ENCODE data around the gene KAT6B. TPM values are rescaled to one million over a fixed set of nuclear protein-coding genes. Genes with fewer than 3 reads are reported as not detected.
"Not testable (repeated sequence)": the region's sequence is repeated elsewhere in the genome, so short reads cannot be mapped to it uniquely, and the experiment has no call there.

Gene KAT6B
- total RNA-seq, 2 experiments from 2014 or later, result 22.2 to 23.4 TPM

DNA sequence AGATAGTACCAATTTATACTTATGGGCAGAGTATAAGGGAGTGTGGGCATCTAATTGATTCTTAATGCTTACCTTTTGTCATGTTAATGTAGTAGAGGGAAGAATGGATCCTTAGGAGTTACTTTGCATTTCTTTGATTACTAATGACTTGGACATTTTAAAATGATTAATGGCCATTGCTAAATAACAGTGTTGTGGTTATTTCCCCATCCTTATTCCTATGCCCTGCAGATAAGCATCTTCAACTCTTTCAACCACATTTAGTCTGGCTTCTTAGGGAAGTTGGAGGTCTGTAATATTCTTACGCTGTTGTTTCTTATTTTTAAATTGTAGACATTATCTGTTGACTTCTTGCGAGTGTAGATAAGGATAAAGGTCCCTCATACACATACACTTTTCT lies 37.2 kb downstream of the KAT6B start:
- no peak overlapping the region for H3K4me3 Mint-ChIP-seq
- no peak overlapping the region for H3K27ac Mint-ChIP-seq
- H3K4me1 Mint-ChIP-seq, result peaks cover 26% of the 10 kb centered on the region
- H3K9me3 Mint-ChIP-seq, result no peaks in the 10 kb centered on the region
- H3K27me3 Mint-ChIP-seq, result no peaks in the 10 kb centered on the region
- DNase-seq, result no peak
- no peaks in the 10 kb centered on the region for H3K36me3 Mint-ChIP-seq

DNA sequence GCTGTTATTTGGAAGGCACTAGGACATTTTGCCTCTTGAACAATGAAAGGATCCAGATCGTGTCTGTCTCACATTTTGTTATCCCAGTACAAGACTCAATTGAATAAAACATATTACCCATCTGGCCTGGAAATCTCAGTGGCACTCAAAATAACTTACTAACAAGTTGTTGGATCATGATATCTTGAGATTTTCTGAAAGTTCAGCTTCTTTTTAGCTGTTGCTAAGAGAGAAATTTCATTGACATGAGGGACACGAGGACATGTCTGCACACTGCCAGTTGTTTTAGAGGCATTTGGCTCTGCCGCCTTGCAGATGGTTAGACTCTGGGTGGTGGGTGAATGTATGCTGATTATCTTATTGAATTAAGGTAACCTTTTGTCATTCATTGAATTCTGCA lies 41.0 kb downstream of the KAT6B start:
- H3K9me3 Mint-ChIP-seq, result no peaks in the 10 kb centered on the region
- no peak overlapping the region for H3K27ac Mint-ChIP-seq
- no peak overlapping the region for H3K4me3 Mint-ChIP-seq
- no peaks in the 10 kb centered on the region for H3K27me3 Mint-ChIP-seq
- peaks cover 41% of the 10 kb centered on the region for H3K4me1 Mint-ChIP-seq
- DNase-seq, result no peak
- H3K36me3 Mint-ChIP-seq, result no peaks in the 10 kb centered on the region

DNA sequence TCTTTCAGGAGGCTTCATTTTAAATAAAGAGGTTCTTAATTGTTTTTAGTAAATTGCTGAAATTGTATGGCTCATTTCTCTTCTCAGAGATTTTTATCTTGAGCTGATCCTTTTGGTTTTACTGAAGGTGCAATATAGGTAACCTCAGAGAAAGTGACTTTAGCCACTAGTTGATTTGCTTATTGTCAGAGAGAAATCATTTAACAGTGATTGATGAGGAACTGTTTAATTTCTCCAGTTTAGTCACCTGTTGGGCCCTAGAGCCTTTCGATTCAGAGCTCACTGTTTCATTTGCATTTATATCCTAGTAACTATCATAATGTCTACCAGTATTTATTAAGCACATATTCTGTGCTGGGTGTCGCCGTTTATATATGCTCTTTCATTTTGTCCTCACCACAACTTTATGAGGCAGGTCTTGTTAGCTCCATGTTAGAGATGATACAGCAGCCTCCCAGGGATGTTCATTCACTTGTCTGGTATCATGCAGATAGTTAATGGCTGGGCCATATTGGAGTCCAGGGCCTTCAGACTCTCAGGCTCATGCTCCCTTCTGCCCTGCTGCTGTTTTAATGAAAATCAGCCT lies 42.1 kb downstream of the KAT6B start:
- no peaks in the 10 kb centered on the region for H3K36me3 Mint-ChIP-seq
- H3K4me3 Mint-ChIP-seq, result no peak overlapping the region
- H3K9me3 Mint-ChIP-seq, result no peaks in the 10 kb centered on the region
- DNase-seq, result no peak
- peaks cover 46% of the 10 kb centered on the region for H3K4me1 Mint-ChIP-seq
- H3K27me3 Mint-ChIP-seq, result no peaks in the 10 kb centered on the region
- H3K27ac Mint-ChIP-seq, result no peak overlapping the region

GRCh38 chr10:74869635-74870034 lies 43.2 kb downstream of the KAT6B start:
- Mint-ChIP-seq H3K4me3 (no peak overlapping the region), H3K4me1 (peaks cover 57% of the 10 kb centered on the region), H3K27ac (no peak overlapping the region), H3K36me3 (no peaks in the 10 kb centered on the region), H3K27me3 (no peaks in the 10 kb centered on the region), H3K9me3 (no peaks in the 10 kb centered on the region)
- DNase-seq, result no peak

DNA sequence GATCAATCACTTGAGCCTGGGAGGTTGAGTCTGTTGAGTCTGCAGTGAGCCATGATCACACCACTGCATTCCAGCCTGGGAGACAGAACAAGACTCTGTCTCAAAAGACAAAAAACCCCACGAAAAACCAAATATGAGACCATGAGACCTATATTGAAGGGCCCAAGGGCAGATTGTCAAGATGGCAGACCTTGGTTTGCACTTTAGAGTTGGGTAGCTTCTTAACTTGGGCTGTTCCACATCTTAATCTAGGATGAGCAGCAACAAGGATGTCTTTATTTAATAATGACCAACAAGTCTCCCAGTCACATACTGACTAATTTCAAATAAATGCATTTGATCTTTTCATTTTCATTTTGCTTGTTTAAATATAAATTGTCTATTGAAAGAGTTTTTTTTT lies 43.8 kb downstream of the KAT6B start:
- no peaks in the 10 kb centered on the region for H3K9me3 Mint-ChIP-seq
- no peaks in the 10 kb centered on the region for H3K36me3 Mint-ChIP-seq
- no peak for DNase-seq
- H3K4me1 Mint-ChIP-seq, result peaks cover 60% of the 10 kb centered on the region
- no peak overlapping the region for H3K27ac Mint-ChIP-seq
- no peak overlapping the region for H3K4me3 Mint-ChIP-seq
- no peaks in the 10 kb centered on the region for H3K27me3 Mint-ChIP-seq

- no peaks in the 10 kb centered on the region for H3K27me3 Mint-ChIP-seq
These were observed 45.4 kb downstream of the KAT6B start for GRCh38 chr10:74871595-74872382.

GRCh38 chr10:74873803-74874454 lies 47.5 kb downstream of the KAT6B start:
- no peaks in the 10 kb centered on the region for H3K27me3 Mint-ChIP-seq
- H3K36me3 Mint-ChIP-seq, result no peaks in the 10 kb centered on the region
- H3K4me3 Mint-ChIP-seq, result no peak overlapping the region
- peaks cover 57% of the 10 kb centered on the region for H3K4me1 Mint-ChIP-seq
- H3K27ac Mint-ChIP-seq, result no peak overlapping the region
- no peak for DNase-seq
- no peaks in the 10 kb centered on the region for H3K9me3 Mint-ChIP-seq

More at GRCh38 chr10:74871595-74872382, 45.4 kb downstream of the KAT6B start:
- H3K4me3 Mint-ChIP-seq, result peak overlapping the region; percentile 58
- peaks cover 68% of the 10 kb centered on the region for H3K4me1 Mint-ChIP-seq
- H3K36me3 Mint-ChIP-seq, result no peaks in the 10 kb centered on the region
- H3K27ac Mint-ChIP-seq, result peak overlapping the region; percentile 77
- DNase-seq, result peak; percentile 5
- no peaks in the 10 kb centered on the region for H3K9me3 Mint-ChIP-seq

DNA sequence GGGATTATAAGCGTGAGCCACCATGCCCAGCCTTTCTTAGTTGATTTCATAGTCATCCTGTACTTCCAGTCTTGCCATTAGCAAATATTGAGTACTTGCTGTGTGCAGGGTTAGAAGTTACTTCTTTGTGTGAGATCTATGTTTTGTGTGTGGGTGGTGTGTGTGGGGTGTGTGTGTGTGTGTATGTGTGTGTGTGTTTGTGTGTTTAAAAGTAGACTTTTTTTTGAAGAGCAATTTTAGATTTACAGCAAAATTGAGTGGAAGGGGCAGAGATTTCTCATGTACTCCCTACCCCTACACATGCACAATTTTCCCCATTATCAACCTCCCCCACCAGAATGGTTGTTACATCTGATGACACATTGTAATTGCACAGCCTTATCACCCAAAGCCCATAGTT lies 48.2 kb downstream of the KAT6B start:
- H3K27ac Mint-ChIP-seq, result no peak overlapping the region
- H3K4me1 Mint-ChIP-seq, result peaks cover 57% of the 10 kb centered on the region
- H3K9me3 Mint-ChIP-seq, result no peaks in the 10 kb centered on the region
- H3K36me3 Mint-ChIP-seq, result peaks cover 2% of the 10 kb centered on the region
- no peak overlapping the region for H3K4me3 Mint-ChIP-seq
- no peaks in the 10 kb centered on the region for H3K27me3 Mint-ChIP-seq
- no peak for DNase-seq

DNA sequence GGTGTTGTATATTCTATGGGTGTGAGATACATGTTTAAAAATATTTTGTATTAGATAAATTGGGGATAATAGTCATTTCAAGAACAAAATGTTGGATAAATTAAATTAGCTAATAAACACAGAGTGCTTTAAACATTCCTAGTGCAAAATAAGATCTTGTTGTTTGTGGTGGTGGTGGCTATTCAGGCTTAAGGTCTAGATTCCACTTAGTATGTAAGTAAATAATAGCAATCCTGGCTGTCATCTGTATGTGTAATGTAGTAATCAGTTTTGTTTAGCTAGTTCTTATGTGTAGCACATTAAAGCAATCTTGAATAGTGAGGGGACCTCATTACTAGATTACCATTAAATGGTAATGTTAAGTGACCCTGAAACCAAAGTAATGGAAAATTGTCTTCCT lies 48.7 kb downstream of the KAT6B start:
- Mint-ChIP-seq H3K36me3 (peaks cover 4% of the 10 kb centered on the region), H3K9me3 (no peaks in the 10 kb centered on the region), H3K4me1 (peaks cover 57% of the 10 kb centered on the region), H3K4me3 (no peak overlapping the region), H3K27ac (no peak overlapping the region), H3K27me3 (no peaks in the 10 kb centered on the region)
- no peak for DNase-seq

- Mint-ChIP-seq H3K36me3 (peaks cover 4% of the 10 kb centered on the region), H3K9me3 (no peaks in the 10 kb centered on the region), H3K4me3 (no peak overlapping the region), H3K4me1 (peaks cover 51% of the 10 kb centered on the region), H3K27me3 (no peaks in the 10 kb centered on the region), H3K27ac (no peak overlapping the region)
- DNase-seq, result no peak
These were observed 49.6 kb downstream of the KAT6B start for GRCh38 chr10:74875966-74876365.

DNA sequence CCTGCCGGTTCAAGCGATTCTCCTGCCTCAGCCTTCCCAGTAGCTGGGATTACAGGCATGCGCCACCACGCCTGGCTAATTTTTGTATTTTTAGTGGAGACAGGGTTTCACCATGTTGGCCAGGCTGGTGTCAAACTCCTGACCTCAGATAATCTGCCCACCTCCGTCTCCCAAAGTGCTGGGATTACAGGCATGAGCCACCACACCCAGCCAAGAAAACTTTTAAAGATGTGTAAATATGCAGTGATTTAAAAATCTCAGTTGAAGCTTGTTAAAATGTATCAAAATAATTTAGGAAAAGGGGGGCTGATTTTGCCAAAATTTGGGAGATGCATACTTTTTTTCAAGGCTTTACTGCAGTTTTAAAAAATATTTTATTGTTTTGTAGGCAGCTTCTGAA lies 50.7 kb downstream of the KAT6B start:
- H3K36me3 Mint-ChIP-seq, H3K27me3 Mint-ChIP-seq: not testable (repeated sequence)

GRCh38 chr10:74877898-74878297 lies 51.5 kb downstream of the KAT6B start:
- peaks cover 4% of the 10 kb centered on the region for H3K36me3 Mint-ChIP-seq
- no peak for DNase-seq
- no peak overlapping the region for H3K27ac Mint-ChIP-seq
- H3K4me1 Mint-ChIP-seq, result peaks cover 38% of the 10 kb centered on the region
- H3K9me3 Mint-ChIP-seq, result no peaks in the 10 kb centered on the region
- H3K4me3 Mint-ChIP-seq, result no peak overlapping the region
- no peaks in the 10 kb centered on the region for H3K27me3 Mint-ChIP-seq

More for the DNA sequence above, 50.7 kb downstream of the KAT6B start:
- DNase-seq, H3K9me3 Mint-ChIP-seq, H3K4me3 Mint-ChIP-seq, H3K27ac Mint-ChIP-seq: not testable (repeated sequence)
- peaks cover 43% of the 10 kb centered on the region for H3K4me1 Mint-ChIP-seq

DNA sequence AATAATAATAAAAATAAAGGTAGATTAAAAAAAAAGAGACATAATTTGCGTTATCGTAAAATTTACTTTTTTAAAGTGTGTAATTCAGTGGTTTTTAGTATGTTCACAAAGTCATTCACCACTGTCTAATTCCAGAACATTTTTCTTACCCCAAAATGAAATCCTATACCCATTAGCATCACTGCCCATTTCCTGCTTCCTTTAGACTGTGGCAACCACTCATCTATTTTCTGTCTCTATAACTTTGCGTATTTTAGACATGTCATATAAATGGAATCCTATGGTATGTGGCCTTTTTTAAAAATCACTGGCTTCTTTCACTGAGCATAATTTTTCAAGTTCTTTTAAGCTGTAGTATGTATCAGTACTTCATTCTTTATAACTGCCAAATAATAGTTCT lies 53.6 kb downstream of the KAT6B start:
- no peak overlapping the region for H3K27ac Mint-ChIP-seq
- peaks cover 4% of the 10 kb centered on the region for H3K36me3 Mint-ChIP-seq
- no peaks in the 10 kb centered on the region for H3K27me3 Mint-ChIP-seq
- H3K9me3 Mint-ChIP-seq, result no peaks in the 10 kb centered on the region
- no peak overlapping the region for H3K4me3 Mint-ChIP-seq
- DNase-seq, result no peak
- peaks cover 32% of the 10 kb centered on the region for H3K4me1 Mint-ChIP-seq

- Mint-ChIP-seq H3K27ac (no peak overlapping the region), H3K9me3 (no peaks in the 10 kb centered on the region), H3K4me3 (no peak overlapping the region), H3K36me3 (peaks cover 4% of the 10 kb centered on the region), H3K27me3 (no peaks in the 10 kb centered on the region), H3K4me1 (peaks cover 30% of the 10 kb centered on the region)
- DNase-seq, result no peak
These were observed 55.0 kb downstream of the KAT6B start for GRCh38 chr10:74881253-74881884.

DNA sequence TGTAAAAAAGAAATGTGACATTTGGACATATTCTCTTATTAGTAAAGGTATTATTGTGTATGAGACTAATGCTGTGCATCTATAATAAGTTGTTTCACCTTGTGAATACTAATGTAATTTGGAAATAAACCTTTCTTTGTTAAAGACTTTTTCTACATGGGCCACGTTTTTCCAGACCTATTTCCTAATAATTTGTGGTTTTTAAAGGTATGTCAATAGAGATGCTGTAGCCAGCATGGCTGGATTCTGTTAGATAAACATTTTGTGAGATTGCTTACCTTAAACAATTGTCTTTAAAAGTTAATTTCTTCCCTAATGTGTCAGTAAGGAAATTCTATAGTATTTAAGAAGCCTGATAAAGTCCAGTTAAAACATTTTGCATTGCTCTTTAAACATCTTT lies 56.0 kb downstream of the KAT6B start:
- no peaks in the 10 kb centered on the region for H3K27me3 Mint-ChIP-seq
- no peak overlapping the region for H3K4me3 Mint-ChIP-seq
- no peaks in the 10 kb centered on the region for H3K9me3 Mint-ChIP-seq
- no peak overlapping the region for H3K27ac Mint-ChIP-seq
- peaks cover 4% of the 10 kb centered on the region for H3K36me3 Mint-ChIP-seq
- H3K4me1 Mint-ChIP-seq, result peaks cover 38% of the 10 kb centered on the region
- DNase-seq, result no peak

All from activated naive CD8-positive, alpha-beta T cell treated with anti-CD3 and anti-CD28 coated beads for 36 hours (primary cell).